Upper lobe of right lung (tissue), 1 donor: ENCODE data around the gene CCNK. TPM values are rescaled to one million over a fixed set of nuclear protein-coding genes. Genes with fewer than 3 reads are reported as not detected.

Experiments
- ATAC-seq: fragments of 200-7000 bp; cut with Tn5 transposase; one replicate; pipeline ENCODE4 v1.9.1; 2020; ENCODE audit warnings: mild to moderate bottlenecking, moderate library complexity
- DNase-seq: peaks from one replicate; pipeline ENCODE4 v3.0.0-alpha.2; 2020
- H3K27ac ChIP-seq: fragments of 200-600 bp; one replicate; pipeline ENCODE4 v1.8.0; 2022
- H3K27me3 ChIP-seq: fragments of 200-600 bp; one replicate; pipeline ENCODE4 v1.8.0; 2022; ENCODE audit warnings: mild to moderate bottlenecking
- H3K36me3 ChIP-seq: fragments of 200-600 bp; one replicate; pipeline ENCODE4 v1.8.0; 2022
- H3K4me1 ChIP-seq: fragments of 200-600 bp; one replicate; pipeline ENCODE4 v1.8.0; 2022
- H3K4me3 ChIP-seq: fragments of 200-600 bp; one replicate; pipeline ENCODE4 v1.8.0; 2022; ENCODE audit warnings: mild to moderate bottlenecking
- H3K9me3 ChIP-seq: fragments of 200-600 bp; one replicate; pipeline ENCODE4 v1.8.0; 2022
- CTCF ChIP-seq: fragments of 200-600 bp; IDR thresholded peaks from one replicate; pipeline ENCODE4 v1.8.0; 2022; ENCODE audit warnings: antibody characterized with exemption
- intact Hi-C: fragments of 100-400 bp; cut with DNase I; formaldehyde crosslinking; loops from one replicate; pipeline ENCODE4 v1.11.0; 2022
- total RNA-seq: library from RNA; stranded (reverse); fragmentation: NEBNext Ultra II Directional; extraction: Animal tissue kit (Norgen Biotek cat#: 25700); gene quantifications from one replicate; pipeline ENCODE4 v1.2.1, GENCODE V29; 2021
- donor health status: DM: no; HTN: yes; CAD: no; lungs with severe emphysema.

CCNK gene
- total RNA-seq, 1 donor from 2014 or later: 48.7 TPM

GRCh38 chr14:99518441-99519346 is 37.5 kb downstream of the CCNK start:
- ATAC-seq: peak; percentile 86
- intact Hi-C loops: loop anchor here (5.0 kb wide), 1 partner anchor 109 kb away; no protein-coding TSS in a partner anchor
- peaks cover 9% of the 10 kb centered on the region for H3K4me1 ChIP-seq

GRCh38 chr14:99519347-99519881 is 38.2 kb downstream of the CCNK start:
- peaks cover 13% of the 10 kb centered on the region for H3K4me1 ChIP-seq
- no peaks in the 10 kb centered on the region for H3K27me3 ChIP-seq
- peak; percentile 46 for DNase-seq
- H3K9me3 ChIP-seq: no peaks in the 10 kb centered on the region
- no peak overlapping the region for H3K4me3 ChIP-seq
- H3K36me3 ChIP-seq: no peaks in the 10 kb centered on the region
- no peak overlapping the region for H3K27ac ChIP-seq
- ATAC-seq: no peak
- intact Hi-C loops: loop anchor here (5.0 kb wide), 1 partner anchor 108 kb away; no protein-coding TSS in a partner anchor
- no peak for TF ChIP-seq CTCF

More at GRCh38 chr14:99518441-99519346, 37.5 kb downstream of the CCNK start:
- Histone ChIP-seq H3K27ac (no peak overlapping the region), H3K27me3 (no peaks in the 10 kb centered on the region), H3K9me3 (no peaks in the 10 kb centered on the region), H3K4me3 (no peak overlapping the region), H3K36me3 (no peaks in the 10 kb centered on the region)
- DNase-seq: peak; percentile 88
- TF ChIP-seq CTCF: peak; percentile 97

DNA sequence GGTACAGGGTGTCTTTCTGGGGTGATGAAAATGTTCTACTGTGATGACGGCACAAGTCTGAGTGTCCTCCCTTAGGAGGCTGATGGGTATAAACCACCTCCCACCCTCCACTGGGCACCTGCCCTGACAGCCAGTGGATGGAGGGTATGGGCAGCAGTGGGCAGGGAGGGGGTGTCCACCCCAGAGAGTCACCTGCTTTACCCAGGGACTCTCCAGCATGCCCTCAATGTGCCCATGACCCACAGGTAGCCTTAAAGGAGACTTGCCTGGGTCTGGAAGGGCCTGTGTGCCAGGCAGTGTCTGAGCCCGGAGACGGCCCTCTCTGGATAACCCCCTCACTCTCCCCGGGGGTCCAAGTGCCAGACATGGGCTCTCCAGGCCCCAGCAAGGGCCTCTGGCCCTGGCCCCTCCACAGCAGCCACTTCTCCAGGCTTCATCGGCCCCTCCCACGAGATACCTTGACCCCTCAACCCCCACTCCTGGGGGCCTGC is 38.8 kb downstream of the CCNK start:
- Histone ChIP-seq H3K36me3 (no peaks in the 10 kb centered on the region), H3K4me3 (no peak overlapping the region), H3K9me3 (no peaks in the 10 kb centered on the region), H3K27me3 (no peaks in the 10 kb centered on the region), H3K27ac (no peak overlapping the region), H3K4me1 (peaks cover 19% of the 10 kb centered on the region)
- TF ChIP-seq CTCF: no peak
- DNase-seq (peak; percentile 58), ATAC-seq (no peak)
- intact Hi-C loops: loop anchor here (5.0 kb wide), 1 partner anchor 107 kb away; no protein-coding TSS in a partner anchor

- H3K36me3 ChIP-seq: no peaks in the 10 kb centered on the region
- H3K4me1 ChIP-seq: peaks cover 24% of the 10 kb centered on the region
- H3K27me3 ChIP-seq: no peaks in the 10 kb centered on the region
- intact Hi-C loops: no loop called here
- ATAC-seq (no peak), DNase-seq (no peak)
- H3K27ac ChIP-seq: no peak overlapping the region
- no peaks in the 10 kb centered on the region for H3K9me3 ChIP-seq
- no peak for TF ChIP-seq CTCF
- H3K4me3 ChIP-seq: no peak overlapping the region
Measured at GRCh38 chr14:99520571-99521081, 39.4 kb downstream of the CCNK start.

- DNase-seq: no peak
Measured at GRCh38 chr14:99521176-99522024, 40.2 kb downstream of the CCNK start.

More at GRCh38 chr14:99521176-99522024, 40.2 kb downstream of the CCNK start:
- peaks cover 26% of the 10 kb centered on the region for H3K4me1 ChIP-seq
- intact Hi-C loops: no loop called here
- no peak for ATAC-seq
- no peak for TF ChIP-seq CTCF
- no peaks in the 10 kb centered on the region for H3K36me3 ChIP-seq
- H3K27me3 ChIP-seq: no peaks in the 10 kb centered on the region
- H3K27ac ChIP-seq: no peak overlapping the region
- H3K9me3 ChIP-seq: no peaks in the 10 kb centered on the region
- no peak overlapping the region for H3K4me3 ChIP-seq
